ENCODE data around the gene TCEA2. TPM values are rescaled to one million over a fixed set of nuclear protein-coding genes. Genes with fewer than 3 reads are reported as not detected.

TCEA2 gene
- polyA plus RNA-seq, 3 donors, result 15.7 to 24.3 (median 16.0) TPM

GRCh38 chr20:64107736-64108457, 44.9 kb downstream of the TCEA2 start:
- intact Hi-C loops (cut with micrococcal nuclease), result no loop called here
- Histone ChIP-seq H3K4me1 (ENCODE audit: control insufficient read depth in 1 of 2, insufficient read depth in 2 of 2, low read length in 2 of 2) (peaks cover 9 to 13% of the 10 kb centered on the region in 2 donors), H3K4me2 (replicated peaks; ENCODE audit: extremely low read depth, low read length, poor library complexity, severe bottlenecking) (peak overlapping the region; percentile 45), H2AFZ (ENCODE audit: insufficient read depth, low read depth, low read length, poor library complexity, severe bottlenecking) (peak overlapping the region; percentile 61), H3K79me2 (ENCODE audit: insufficient read depth, low read length) (no peaks in the 10 kb centered on the region), H3K27ac (ENCODE audit: low read depth in 1 of 2, low read length in 2 of 2) (no peak overlapping the region), H3K36me3 (replicated peaks in 1 of 2; ENCODE audit: control insufficient read depth in 1 of 2, insufficient read depth in 2 of 2, low read length in 2 of 2) (no peaks in the 10 kb centered on the region), H3K9me3 (replicated peaks in 1 of 2; ENCODE audit: control insufficient read depth in 1 of 2, insufficient read depth in 1 of 2, low read length in 2 of 2) (no peaks in the 10 kb centered on the region), H3K9ac (ENCODE audit: insufficient read depth, low read length, poor library complexity, severe bottlenecking) (no peak overlapping the region), H4K20me1 (ENCODE audit: insufficient read depth, low read length) (no peaks in the 10 kb centered on the region), H3K27me3 (ENCODE audit: control insufficient read depth in 2 of 2, insufficient read depth in 2 of 2, low read length in 2 of 2) (peaks cover under 1 to 9% of the 10 kb centered on the region in 2 donors), H3K4me3 (replicated peaks in 1 of 3; ENCODE audit: low read depth in 2 of 3, low read length in 3 of 3) (no peak overlapping the region)
- H3K36me3 Mint-ChIP-seq, result no peaks in the 10 kb centered on the region
- H3K4me1 Mint-ChIP-seq, result peaks cover 12% of the 10 kb centered on the region
- peak overlapping the region; percentile 9 to 89 for H3K4me3 Mint-ChIP-seq
- WGBS (ENCODE audit: insufficient coverage), result 18% methylated on average over 12 of the region's 19 CpGs
- H3K9me3 Mint-ChIP-seq, result peaks cover 0 to 2% (median 0%) of the 10 kb centered on the region in 7 donors
- H3K27ac Mint-ChIP-seq, result no peak overlapping the region
- no peak for TF ChIP-seq CTCF (IDR thresholded peaks at IDR 0.05)
- H3K27me3 Mint-ChIP-seq (ENCODE audit: low read depth in 3 of 3), result peaks cover 18 to 33% (median 31%) of the 10 kb centered on the region in 3 donors
- peak; percentile 35 to 42 (median 37) for DNase-seq

GRCh38 chr20:64108731-64109681, 46.0 kb downstream of the TCEA2 start:
- no peaks in the 10 kb centered on the region for H3K36me3 Mint-ChIP-seq

More at GRCh38 chr20:64108731-64109681, 46.0 kb downstream of the TCEA2 start:
- Mint-ChIP-seq H3K4me3 (no peak overlapping the region), H3K4me1 (peaks cover 12% of the 10 kb centered on the region), H3K27me3 (ENCODE audit: low read depth in 3 of 3) (peaks cover 7 to 22% (median 20%) of the 10 kb centered on the region in 3 donors), H3K9me3 (no peaks in the 10 kb centered on the region), H3K27ac (no peak overlapping the region)
- Histone ChIP-seq H3K27me3 (ENCODE audit: control insufficient read depth in 2 of 2, insufficient read depth in 2 of 2, low read length in 2 of 2) (no peaks in the 10 kb centered on the region), H3K79me2 (ENCODE audit: insufficient read depth, low read length) (no peaks in the 10 kb centered on the region), H2AFZ (ENCODE audit: insufficient read depth, low read depth, low read length, poor library complexity, severe bottlenecking) (no peak overlapping the region), H3K4me2 (replicated peaks; ENCODE audit: extremely low read depth, low read length, poor library complexity, severe bottlenecking) (no peak overlapping the region), H3K9ac (ENCODE audit: insufficient read depth, low read length, poor library complexity, severe bottlenecking) (no peak overlapping the region), H4K20me1 (ENCODE audit: insufficient read depth, low read length) (no peaks in the 10 kb centered on the region), H3K27ac (ENCODE audit: low read depth in 1 of 2, low read length in 2 of 2) (no peak overlapping the region), H3K4me3 (replicated peaks in 1 of 3; ENCODE audit: low read depth in 2 of 3, low read length in 3 of 3) (no peak overlapping the region), H3K4me1 (ENCODE audit: control insufficient read depth in 1 of 2, insufficient read depth in 2 of 2, low read length in 2 of 2) (peaks cover 9 to 13% of the 10 kb centered on the region in 2 donors), H3K36me3 (replicated peaks in 1 of 2; ENCODE audit: control insufficient read depth in 1 of 2, insufficient read depth in 2 of 2, low read length in 2 of 2) (no peaks in the 10 kb centered on the region), H3K9me3 (replicated peaks in 1 of 2; ENCODE audit: control insufficient read depth in 1 of 2, insufficient read depth in 1 of 2, low read length in 2 of 2) (no peaks in the 10 kb centered on the region)
- WGBS (ENCODE audit: insufficient coverage), result 90% methylated on average over 22 of the region's 26 CpGs
- no peak for TF ChIP-seq CTCF (IDR thresholded peaks at IDR 0.05)
- intact Hi-C loops (cut with micrococcal nuclease), result no loop called here
- DNase-seq, result no peak

Measured in CD14-positive monocyte (primary cell).